ENCODE results near the gene FRMPD2. TPM values are rescaled to one million over a fixed set of nuclear protein-coding genes. Genes with fewer than 3 reads are reported as not detected.
"Not testable (repeated sequence)": the region's sequence is repeated elsewhere in the genome, so short reads cannot be mapped to it uniquely, and the experiment has no call there.

The FRMPD2 gene
- total and polyA plus RNA-seq, 4 experiments from 2014 or later: not detected

GRCh38 chr10:48221814-48222213, 52.7 kb downstream of the FRMPD2 start:
- peaks cover 0 to 4% (median 0%) of the 10 kb centered on the region in 8 donors for H3K9me3 Mint-ChIP-seq
- no peaks in the 10 kb centered on the region for H3K36me3 ChIP-seq (ENCODE audit: insufficient read depth, low read length)
- no peaks in the 10 kb centered on the region for H3K9me3 ChIP-seq (ENCODE audit: control insufficient read depth in 1 of 2, low read length in 2 of 2)
- no peak for DNase-seq
- H3K27me3 ChIP-seq (ENCODE audit: insufficient read depth, low read length): no peaks in the 10 kb centered on the region
- H3K27me3 Mint-ChIP-seq: peaks cover 6 to 19% of the 10 kb centered on the region in 2 donors
- no peak overlapping the region for H3K4me3 Mint-ChIP-seq
- ChIA-PET POLR2A (ENCODE audit: partially characterized antibody) (no interaction called here), CTCF (ENCODE audit: partially characterized antibody) (no interaction called here)
- no peaks in the 10 kb centered on the region for H3K4me1 Mint-ChIP-seq
- no peak overlapping the region for H3K27ac ChIP-seq (ENCODE audit: low read depth, low read length)
- intact Hi-C loops (cut with micrococcal nuclease): no loop called here
- no peak overlapping the region for H3K4me3 ChIP-seq (ENCODE audit: low read length in 2 of 2)
- H3K27ac Mint-ChIP-seq: no peak overlapping the region
- no peaks in the 10 kb centered on the region for H3K36me3 Mint-ChIP-seq
- H3K4me1 ChIP-seq (ENCODE audit: insufficient read depth, low read length): no peaks in the 10 kb centered on the region

- intact Hi-C loops (cut with micrococcal nuclease); H3K27ac ChIP-seq (ENCODE audit: low read depth, low read length); H3K9me3 ChIP-seq (ENCODE audit: control insufficient read depth in 1 of 2, low read length in 2 of 2); H3K27me3 ChIP-seq (ENCODE audit: insufficient read depth, low read length); CTCF ChIA-PET (ENCODE audit: partially characterized antibody); H3K4me3 ChIP-seq (ENCODE audit: low read length in 2 of 2); H3K36me3 ChIP-seq (ENCODE audit: insufficient read depth, low read length); H3K36me3 Mint-ChIP-seq; H3K9me3 Mint-ChIP-seq; H3K4me3 Mint-ChIP-seq; H3K4me1 ChIP-seq (ENCODE audit: insufficient read depth, low read length); DNase-seq; H3K27ac Mint-ChIP-seq; POLR2A ChIA-PET (ENCODE audit: partially characterized antibody); H3K4me1 Mint-ChIP-seq: not testable (repeated sequence)
- H3K27me3 Mint-ChIP-seq: peaks cover 6 to 19% of the 10 kb centered on the region in 2 donors
Measured at GRCh38 chr10:48221031-48221430, 53.5 kb downstream of the FRMPD2 start.

GRCh38 chr10:48219194-48219593, 55.3 kb downstream of the FRMPD2 start:
- DNase-seq: no peak
- Mint-ChIP-seq H3K4me3 (no peak overlapping the region), H3K36me3 (no peaks in the 10 kb centered on the region), H3K27ac (no peak overlapping the region), H3K27me3 (peaks cover 5 to 20% of the 10 kb centered on the region in 2 donors), H3K9me3 (peaks cover 0 to 6% (median 0%) of the 10 kb centered on the region in 8 donors), H3K4me1 (no peaks in the 10 kb centered on the region)
- Histone ChIP-seq H3K27ac (ENCODE audit: low read depth, low read length) (no peak overlapping the region), H3K9me3 (ENCODE audit: control insufficient read depth in 1 of 2, low read length in 2 of 2) (no peaks in the 10 kb centered on the region), H3K36me3 (ENCODE audit: insufficient read depth, low read length) (no peaks in the 10 kb centered on the region), H3K4me1 (ENCODE audit: insufficient read depth, low read length) (no peaks in the 10 kb centered on the region), H3K4me3 (ENCODE audit: low read length in 2 of 2) (no peak overlapping the region), H3K27me3 (ENCODE audit: insufficient read depth, low read length) (no peaks in the 10 kb centered on the region)
- ChIA-PET CTCF (ENCODE audit: partially characterized antibody) (no interaction called here), POLR2A (ENCODE audit: partially characterized antibody) (no interaction called here)
- intact Hi-C loops (cut with micrococcal nuclease): no loop called here

GRCh38 chr10:48216744-48217143, 57.8 kb downstream of the FRMPD2 start:
- CTCF ChIA-PET (ENCODE audit: partially characterized antibody): no interaction called here
- no peak overlapping the region for H3K4me3 Mint-ChIP-seq
- H3K36me3 ChIP-seq (ENCODE audit: insufficient read depth, low read length): no peaks in the 10 kb centered on the region

GRCh38 chr10:48216204-48216505, 58.3 kb downstream of the FRMPD2 start:
- Histone ChIP-seq H3K4me1 (ENCODE audit: insufficient read depth, low read length) (no peaks in the 10 kb centered on the region), H3K9me3 (ENCODE audit: control insufficient read depth in 1 of 2, low read length in 2 of 2) (no peaks in the 10 kb centered on the region), H3K27me3 (ENCODE audit: insufficient read depth, low read length) (no peaks in the 10 kb centered on the region), H3K27ac (ENCODE audit: low read depth, low read length) (no peak overlapping the region), H3K4me3 (ENCODE audit: low read length in 2 of 2) (no peak overlapping the region), H3K36me3 (ENCODE audit: insufficient read depth, low read length) (no peaks in the 10 kb centered on the region)
- DNase-seq: no peak
- no peaks in the 10 kb centered on the region for H3K4me1 Mint-ChIP-seq
- no peak overlapping the region for H3K4me3 Mint-ChIP-seq
- CTCF ChIA-PET (ENCODE audit: partially characterized antibody): no interaction called here
- no peaks in the 10 kb centered on the region for H3K36me3 Mint-ChIP-seq
- no peak overlapping the region for H3K27ac Mint-ChIP-seq
- peaks cover 9 to 20% of the 10 kb centered on the region in 2 donors for H3K27me3 Mint-ChIP-seq
- intact Hi-C loops (cut with micrococcal nuclease): no loop called here
- H3K9me3 Mint-ChIP-seq: peaks cover 0 to 6% (median 0%) of the 10 kb centered on the region in 8 donors
- POLR2A ChIA-PET (ENCODE audit: partially characterized antibody): no interaction called here

More at GRCh38 chr10:48216744-48217143, 57.8 kb downstream of the FRMPD2 start:
- no peak for DNase-seq
- H3K4me1 Mint-ChIP-seq: no peaks in the 10 kb centered on the region
- intact Hi-C loops (cut with micrococcal nuclease): no loop called here
- no peaks in the 10 kb centered on the region for H3K9me3 ChIP-seq (ENCODE audit: control insufficient read depth in 1 of 2, low read length in 2 of 2)
- peaks cover 0 to 6% (median 0%) of the 10 kb centered on the region in 8 donors for H3K9me3 Mint-ChIP-seq
- POLR2A ChIA-PET (ENCODE audit: partially characterized antibody): no interaction called here
- no peak overlapping the region for H3K27ac Mint-ChIP-seq
- no peaks in the 10 kb centered on the region for H3K36me3 Mint-ChIP-seq
- H3K27ac ChIP-seq (ENCODE audit: low read depth, low read length): no peak overlapping the region
- H3K4me1 ChIP-seq (ENCODE audit: insufficient read depth, low read length): no peaks in the 10 kb centered on the region
- H3K4me3 ChIP-seq (ENCODE audit: low read length in 2 of 2): no peak overlapping the region
- peaks cover 8 to 20% of the 10 kb centered on the region in 2 donors for H3K27me3 Mint-ChIP-seq
- no peaks in the 10 kb centered on the region for H3K27me3 ChIP-seq (ENCODE audit: insufficient read depth, low read length)

GRCh38 chr10:48215486-48216203, 58.9 kb downstream of the FRMPD2 start:
- Mint-ChIP-seq H3K4me3 (no peak overlapping the region), H3K4me1 (no peaks in the 10 kb centered on the region), H3K9me3 (peaks cover 0 to 6% (median 0%) of the 10 kb centered on the region in 8 donors), H3K27me3 (peaks cover 12 to 20% of the 10 kb centered on the region in 2 donors), H3K36me3 (no peaks in the 10 kb centered on the region), H3K27ac (no peak overlapping the region)
- H3K36me3 ChIP-seq (ENCODE audit: insufficient read depth, low read length): no peaks in the 10 kb centered on the region
- DNase-seq: peak in 1 of 5 donors; percentile 5
- intact Hi-C loops (cut with micrococcal nuclease): no loop called here
- H3K4me3 ChIP-seq (ENCODE audit: low read length in 2 of 2): no peak overlapping the region
- H3K9me3 ChIP-seq (ENCODE audit: control insufficient read depth in 1 of 2, low read length in 2 of 2): no peaks in the 10 kb centered on the region
- CTCF ChIA-PET (ENCODE audit: partially characterized antibody): no interaction called here
- H3K4me1 ChIP-seq (ENCODE audit: insufficient read depth, low read length): no peaks in the 10 kb centered on the region
- POLR2A ChIA-PET (ENCODE audit: partially characterized antibody): no interaction called here
- no peak overlapping the region for H3K27ac ChIP-seq (ENCODE audit: low read depth, low read length)
- H3K27me3 ChIP-seq (ENCODE audit: insufficient read depth, low read length): no peaks in the 10 kb centered on the region

- Mint-ChIP-seq H3K36me3 (no peaks in the 10 kb centered on the region), H3K4me1 (no peaks in the 10 kb centered on the region), H3K9me3 (peaks cover 0 to 6% (median 0%) of the 10 kb centered on the region in 8 donors), H3K27ac (no peak overlapping the region), H3K27me3 (peaks cover 12 to 19% of the 10 kb centered on the region in 2 donors), H3K4me3 (no peak overlapping the region)
- H3K9me3 ChIP-seq (ENCODE audit: control insufficient read depth in 1 of 2, low read length in 2 of 2): no peaks in the 10 kb centered on the region
- no peak overlapping the region for H3K27ac ChIP-seq (ENCODE audit: low read depth, low read length)
- no peaks in the 10 kb centered on the region for H3K36me3 ChIP-seq (ENCODE audit: insufficient read depth, low read length)
- POLR2A ChIA-PET (ENCODE audit: partially characterized antibody): no interaction called here
- CTCF ChIA-PET (ENCODE audit: partially characterized antibody): no interaction called here
- intact Hi-C loops (cut with micrococcal nuclease): no loop called here
- no peak for DNase-seq
- no peaks in the 10 kb centered on the region for H3K4me1 ChIP-seq (ENCODE audit: insufficient read depth, low read length)
- H3K4me3 ChIP-seq (ENCODE audit: low read length in 2 of 2): no peak overlapping the region
- H3K27me3 ChIP-seq (ENCODE audit: insufficient read depth, low read length): no peaks in the 10 kb centered on the region
Measured at GRCh38 chr10:48214716-48215485, 59.6 kb downstream of the FRMPD2 start.

All from CD4-positive, alpha-beta memory T cell (primary cell).